Upper lobe of right lung (tissue), 1 donor: ENCODE data around the gene FAM83D. TPM values are rescaled to one million over a fixed set of nuclear protein-coding genes. Genes with fewer than 3 reads are reported as not detected.

Source experiments
- ATAC-seq: fragments of 200-7000 bp; cut with Tn5 transposase; one replicate; pipeline ENCODE4 v1.9.1; 2020; ENCODE audit warnings: mild to moderate bottlenecking, moderate library complexity
- DNase-seq: peaks from one replicate; pipeline ENCODE4 v3.0.0-alpha.2; 2020
- H3K27ac ChIP-seq: fragments of 200-600 bp; one replicate; pipeline ENCODE4 v1.8.0; 2022
- H3K27me3 ChIP-seq: fragments of 200-600 bp; one replicate; pipeline ENCODE4 v1.8.0; 2022; ENCODE audit warnings: mild to moderate bottlenecking
- H3K36me3 ChIP-seq: fragments of 200-600 bp; one replicate; pipeline ENCODE4 v1.8.0; 2022
- H3K4me1 ChIP-seq: fragments of 200-600 bp; one replicate; pipeline ENCODE4 v1.8.0; 2022
- H3K4me3 ChIP-seq: fragments of 200-600 bp; one replicate; pipeline ENCODE4 v1.8.0; 2022; ENCODE audit warnings: mild to moderate bottlenecking
- H3K9me3 ChIP-seq: fragments of 200-600 bp; one replicate; pipeline ENCODE4 v1.8.0; 2022
- intact Hi-C: fragments of 100-400 bp; cut with DNase I; formaldehyde crosslinking; loops from one replicate; pipeline ENCODE4 v1.11.0; 2022
- total RNA-seq: library from RNA; stranded (reverse); fragmentation: NEBNext Ultra II Directional; extraction: Animal tissue kit (Norgen Biotek cat#: 25700); gene quantifications from one replicate; pipeline ENCODE4 v1.2.1, GENCODE V29; 2021
- TF ChIP-seq, protein P1 (sequence below): fragments of 200-600 bp; IDR thresholded peaks from one replicate; pipeline ENCODE4 v1.8.0; 2022; ENCODE audit warnings: antibody characterized with exemption
- donor health status: DM: no; HTN: yes; CAD: no; lungs with severe emphysema.

Gene FAM83D
- total RNA-seq, 1 donor from 2014 or later: 2.0 TPM

- ATAC-seq (no peak), DNase-seq (no peak)
- H3K4me3 ChIP-seq: no peak overlapping the region
- intact Hi-C loops: no loop called here
- H3K36me3 ChIP-seq: no peaks in the 10 kb centered on the region
- TF ChIP-seq, protein P1, sequence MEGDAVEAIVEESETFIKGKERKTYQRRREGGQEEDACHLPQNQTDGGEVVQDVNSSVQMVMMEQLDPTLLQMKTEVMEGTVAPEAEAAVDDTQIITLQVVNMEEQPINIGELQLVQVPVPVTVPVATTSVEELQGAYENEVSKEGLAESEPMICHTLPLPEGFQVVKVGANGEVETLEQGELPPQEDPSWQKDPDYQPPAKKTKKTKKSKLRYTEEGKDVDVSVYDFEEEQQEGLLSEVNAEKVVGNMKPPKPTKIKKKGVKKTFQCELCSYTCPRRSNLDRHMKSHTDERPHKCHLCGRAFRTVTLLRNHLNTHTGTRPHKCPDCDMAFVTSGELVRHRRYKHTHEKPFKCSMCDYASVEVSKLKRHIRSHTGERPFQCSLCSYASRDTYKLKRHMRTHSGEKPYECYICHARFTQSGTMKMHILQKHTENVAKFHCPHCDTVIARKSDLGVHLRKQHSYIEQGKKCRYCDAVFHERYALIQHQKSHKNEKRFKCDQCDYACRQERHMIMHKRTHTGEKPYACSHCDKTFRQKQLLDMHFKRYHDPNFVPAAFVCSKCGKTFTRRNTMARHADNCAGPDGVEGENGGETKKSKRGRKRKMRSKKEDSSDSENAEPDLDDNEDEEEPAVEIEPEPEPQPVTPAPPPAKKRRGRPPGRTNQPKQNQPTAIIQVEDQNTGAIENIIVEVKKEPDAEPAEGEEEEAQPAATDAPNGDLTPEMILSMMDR: no peak
- H3K27me3 ChIP-seq: no peaks in the 10 kb centered on the region
- no peaks in the 10 kb centered on the region for H3K9me3 ChIP-seq
- H3K27ac ChIP-seq: no peak overlapping the region
- no peaks in the 10 kb centered on the region for H3K4me1 ChIP-seq
Observed at GRCh38 chr20:38941726-38942389, 15.6 kb downstream of the FAM83D start.

DNA sequence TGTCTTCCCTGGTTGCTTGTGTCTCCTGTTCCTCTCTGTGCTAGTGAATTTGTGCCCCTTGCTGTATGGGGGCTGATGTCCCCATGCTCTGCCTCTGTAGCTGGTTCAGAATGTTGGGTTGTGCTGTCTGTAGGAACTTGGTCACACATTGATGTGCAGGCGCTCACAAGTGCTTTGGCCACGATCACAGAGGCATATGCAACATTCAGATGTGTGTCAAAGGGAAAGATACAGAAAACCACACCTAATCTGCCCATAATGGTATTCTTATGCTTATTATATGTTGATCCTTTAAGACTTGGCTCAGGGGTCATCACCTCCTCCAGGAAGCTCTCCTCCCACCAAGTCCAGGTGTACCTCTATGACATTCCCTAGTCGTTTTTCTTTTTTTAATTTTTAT lies 18.8 kb downstream of the FAM83D start:
- Histone ChIP-seq H3K36me3 (no peaks in the 10 kb centered on the region), H3K27me3 (no peaks in the 10 kb centered on the region), H3K9me3 (no peaks in the 10 kb centered on the region), H3K4me1 (no peaks in the 10 kb centered on the region), H3K27ac (no peak overlapping the region), H3K4me3 (no peak overlapping the region)
- intact Hi-C loops: no loop called here
- TF ChIP-seq, protein P1: no peak
- DNase-seq (no peak), ATAC-seq (no peak)

DNA sequence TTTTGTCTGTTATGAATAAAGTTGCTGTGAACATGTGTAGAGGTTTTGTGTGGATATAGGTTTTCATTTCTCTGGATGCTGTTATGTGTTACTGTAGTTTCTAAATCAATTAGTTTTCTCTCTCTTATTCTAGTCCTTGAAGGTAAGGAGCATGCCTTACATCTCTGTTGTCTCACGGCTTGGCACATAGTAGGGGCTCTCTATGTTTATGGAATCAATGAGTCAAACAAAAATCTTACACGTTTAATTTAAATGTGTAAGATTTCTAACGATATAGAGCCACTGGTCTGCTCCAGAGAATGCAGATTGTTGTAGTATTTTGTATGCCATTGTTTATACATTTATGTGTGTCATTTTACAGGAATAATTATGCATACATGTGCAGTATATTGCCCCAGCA lies 20.6 kb downstream of the FAM83D start:
- TF ChIP-seq, protein P1: no peak
- Histone ChIP-seq H3K4me3 (no peak overlapping the region), H3K9me3 (no peaks in the 10 kb centered on the region), H3K27me3 (no peaks in the 10 kb centered on the region), H3K36me3 (no peaks in the 10 kb centered on the region), H3K27ac (no peak overlapping the region), H3K4me1 (no peaks in the 10 kb centered on the region)
- DNase-seq (no peak), ATAC-seq (no peak)
- intact Hi-C loops: no loop called here

DNA sequence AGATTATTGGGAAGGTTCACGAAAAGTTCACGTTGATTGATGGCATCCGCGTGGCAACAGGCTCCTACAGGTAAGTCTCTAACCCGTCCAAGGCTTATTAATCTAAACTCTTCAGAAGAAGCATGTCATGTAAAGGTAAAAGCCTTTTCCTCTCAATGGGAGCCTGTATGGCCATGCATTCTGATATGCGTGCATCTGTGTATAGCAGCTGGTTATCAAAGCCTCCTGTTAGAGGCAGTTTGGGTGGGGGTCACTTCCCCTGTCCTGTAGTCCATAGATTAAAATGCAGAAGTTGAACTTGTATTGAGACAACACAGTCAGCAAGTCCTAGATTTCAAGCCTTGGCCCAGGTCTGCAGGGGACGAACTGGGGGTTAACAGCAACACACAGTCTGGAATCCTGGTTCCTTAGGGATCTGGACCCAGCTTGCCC lies 21.7 kb downstream of the FAM83D start:
- DNase-seq (no peak), ATAC-seq (no peak)
- H3K4me1 ChIP-seq: no peaks in the 10 kb centered on the region
- H3K4me3 ChIP-seq: no peak overlapping the region
- no peaks in the 10 kb centered on the region for H3K27me3 ChIP-seq
- intact Hi-C loops: no loop called here
- TF ChIP-seq, protein P1: no peak
- H3K27ac ChIP-seq: no peak overlapping the region
- no peaks in the 10 kb centered on the region for H3K36me3 ChIP-seq
- H3K9me3 ChIP-seq: no peaks in the 10 kb centered on the region

DNA sequence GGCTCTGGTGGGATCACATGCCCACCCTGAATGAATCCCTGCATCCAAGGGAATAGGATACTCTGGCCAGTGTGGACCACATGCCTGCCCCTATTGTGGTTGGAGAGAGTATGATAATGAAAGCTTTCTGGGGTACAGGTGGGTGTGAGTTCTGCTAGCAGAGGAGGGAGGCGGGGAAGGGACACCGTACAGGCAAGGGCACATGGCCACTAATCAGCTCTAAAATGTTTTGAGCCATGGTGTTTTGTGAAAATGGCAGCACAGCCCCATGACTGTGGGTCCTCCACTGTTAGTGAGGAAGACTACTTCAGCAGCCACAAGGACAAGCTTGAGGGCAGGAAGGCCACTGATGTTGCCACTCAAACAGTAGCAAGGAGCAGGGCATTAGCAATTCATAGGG lies 24.0 kb downstream of the FAM83D start:
- Histone ChIP-seq H3K4me3 (no peak overlapping the region), H3K36me3 (no peaks in the 10 kb centered on the region), H3K27me3 (no peaks in the 10 kb centered on the region), H3K4me1 (no peaks in the 10 kb centered on the region), H3K27ac (no peak overlapping the region), H3K9me3 (no peaks in the 10 kb centered on the region)
- DNase-seq (no peak), ATAC-seq (no peak)
- TF ChIP-seq, protein P1: no peak
- intact Hi-C loops: no loop called here

- DNase-seq (no peak), ATAC-seq (no peak)
- Histone ChIP-seq H3K27ac (no peak overlapping the region), H3K9me3 (no peaks in the 10 kb centered on the region), H3K4me1 (no peaks in the 10 kb centered on the region), H3K36me3 (no peaks in the 10 kb centered on the region), H3K4me3 (no peak overlapping the region), H3K27me3 (no peaks in the 10 kb centered on the region)
- intact Hi-C loops: no loop called here
- TF ChIP-seq, protein P1: no peak
Observed at GRCh38 chr20:38951611-38952010, 25.4 kb downstream of the FAM83D start.
